Retinal pigment epithelial cell (primary cell): Measurements from ENCODE around the gene ADD3.

Experiments
- DNase-seq: peaks from one replicate; pipeline ENCODE4 v3.0.0-alpha.2; 2010; ENCODE audit warnings: low read depth
- H3K4me3 ChIP-seq: 2 replicates; pipeline ENCODE4 v1.5.1; 2011; ENCODE audit warnings: mild to moderate bottlenecking, low read length, control low read depth, moderate library complexity
- TF ChIP-seq, protein P1 (sequence below): conservative IDR thresholded peaks from 2 replicates; pipeline ENCODE4 v1.5.1; 2011; ENCODE audit warnings: low read depth, low read length, control low read depth, inconsistent platforms

Gene ADD3

GRCh38 chr10:110151971-110152370 is 144.2 kb downstream of the ADD3 start:
- TF ChIP-seq, protein P1, sequence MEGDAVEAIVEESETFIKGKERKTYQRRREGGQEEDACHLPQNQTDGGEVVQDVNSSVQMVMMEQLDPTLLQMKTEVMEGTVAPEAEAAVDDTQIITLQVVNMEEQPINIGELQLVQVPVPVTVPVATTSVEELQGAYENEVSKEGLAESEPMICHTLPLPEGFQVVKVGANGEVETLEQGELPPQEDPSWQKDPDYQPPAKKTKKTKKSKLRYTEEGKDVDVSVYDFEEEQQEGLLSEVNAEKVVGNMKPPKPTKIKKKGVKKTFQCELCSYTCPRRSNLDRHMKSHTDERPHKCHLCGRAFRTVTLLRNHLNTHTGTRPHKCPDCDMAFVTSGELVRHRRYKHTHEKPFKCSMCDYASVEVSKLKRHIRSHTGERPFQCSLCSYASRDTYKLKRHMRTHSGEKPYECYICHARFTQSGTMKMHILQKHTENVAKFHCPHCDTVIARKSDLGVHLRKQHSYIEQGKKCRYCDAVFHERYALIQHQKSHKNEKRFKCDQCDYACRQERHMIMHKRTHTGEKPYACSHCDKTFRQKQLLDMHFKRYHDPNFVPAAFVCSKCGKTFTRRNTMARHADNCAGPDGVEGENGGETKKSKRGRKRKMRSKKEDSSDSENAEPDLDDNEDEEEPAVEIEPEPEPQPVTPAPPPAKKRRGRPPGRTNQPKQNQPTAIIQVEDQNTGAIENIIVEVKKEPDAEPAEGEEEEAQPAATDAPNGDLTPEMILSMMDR = no peak
- H3K4me3 ChIP-seq = no peak overlapping the region
- no peak for DNase-seq

- no peak for DNase-seq
- TF ChIP-seq, protein P1 = no peak
- no peak overlapping the region for H3K4me3 ChIP-seq
These were observed 145.6 kb downstream of the ADD3 start for GRCh38 chr10:110153396-110153795.

GRCh38 chr10:110156046-110156445 is 148.3 kb downstream of the ADD3 start:
- TF ChIP-seq, protein P1 = no peak
- DNase-seq = no peak
- no peak overlapping the region for H3K4me3 ChIP-seq

- no peak overlapping the region for H3K4me3 ChIP-seq
- no peak for DNase-seq
- TF ChIP-seq, protein P1 = no peak
These were observed 150.5 kb downstream of the ADD3 start for GRCh38 chr10:110158051-110159005.

DNA sequence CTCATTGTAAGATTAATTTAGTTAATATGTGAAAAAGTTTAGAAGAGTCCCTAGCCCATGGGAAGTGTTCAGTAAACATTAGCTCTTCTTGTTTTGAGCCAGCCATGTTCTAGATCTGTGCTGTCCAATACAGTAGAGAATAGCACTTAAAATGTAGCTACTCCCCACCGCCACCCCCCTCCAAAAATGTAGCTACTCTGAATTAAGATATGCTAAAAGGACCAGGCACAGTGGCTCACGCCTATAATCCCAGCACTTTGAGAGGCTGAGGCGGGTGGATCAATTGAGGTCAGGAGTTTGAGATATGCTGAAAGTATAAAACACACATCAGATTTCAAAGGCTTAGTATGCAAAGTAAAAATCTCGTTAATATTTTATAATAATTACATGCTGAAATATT is 152.3 kb downstream of the ADD3 start:
- TF ChIP-seq, protein P1 = no peak
- no peak overlapping the region for H3K4me3 ChIP-seq
- no peak for DNase-seq

DNA sequence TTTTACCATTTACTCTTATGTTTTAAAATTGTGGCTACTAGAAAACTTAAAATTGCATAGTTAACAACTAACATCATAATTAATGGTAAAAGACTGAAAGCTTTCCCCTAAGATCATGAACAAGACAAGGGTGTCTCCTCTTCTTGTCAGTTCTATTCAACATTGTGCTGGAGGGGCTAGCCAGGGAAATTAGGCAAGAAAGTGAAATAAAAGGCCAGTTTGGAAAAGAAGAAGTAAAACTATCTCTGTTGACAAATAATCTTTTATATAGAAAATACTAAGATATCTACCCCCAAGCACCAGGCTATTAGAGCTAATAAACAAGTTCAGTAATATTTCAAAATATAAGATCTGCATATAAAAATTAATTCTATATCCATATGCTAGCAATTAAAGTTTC is 152.7 kb downstream of the ADD3 start:
- TF ChIP-seq, protein P1 = no peak
- no peak for DNase-seq
- H3K4me3 ChIP-seq = no peak overlapping the region

DNA sequence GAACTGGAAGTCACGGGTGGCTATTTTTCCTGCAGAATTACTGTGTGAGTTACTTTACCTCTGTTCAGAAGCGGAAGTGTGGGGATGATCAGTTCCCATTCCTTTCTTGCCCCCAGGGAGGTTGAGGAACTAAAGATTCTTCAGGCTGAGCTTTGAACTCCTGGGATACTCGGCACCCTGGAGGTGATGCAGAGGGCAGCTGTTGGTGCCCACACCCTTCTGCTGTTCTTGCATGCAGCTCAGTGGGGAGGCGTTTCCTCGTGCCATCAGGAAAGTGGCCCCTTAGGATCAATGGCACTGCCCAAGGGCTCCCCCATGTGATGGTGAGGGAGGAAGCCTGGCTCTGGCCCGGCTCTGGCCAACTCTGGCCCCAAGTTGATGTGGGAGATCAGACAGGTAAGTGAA is 155.0 kb downstream of the ADD3 start:
- no peak for DNase-seq
- no peak overlapping the region for H3K4me3 ChIP-seq
- TF ChIP-seq, protein P1 = no peak
